H1 (cell line): ENCODE measurements around the gene RPL41. TPM values are rescaled to one million over a fixed set of nuclear protein-coding genes. Genes with fewer than 3 reads are reported as not detected.

Source experiments
- EZH2 ChIP-seq: fragments of 200-600 bp; sonication (generic); IDR thresholded peaks from 2 replicates; pipeline ENCODE4 v1.7.1; 2012; ENCODE audit warnings: low read depth, mild to moderate bottlenecking, moderate library complexity, low read length, inconsistent platforms; ENCODE audit not compliant: severe bottlenecking
- RFX5 ChIP-seq: IDR thresholded peaks from 2 replicates; pipeline ENCODE4 v1.6.1; 2011; ENCODE audit warnings: low read depth, low read length, improper control_type of control experiment, borderline replicate concordance
- SIX5 ChIP-seq: IDR thresholded peaks from 2 replicates; pipeline ENCODE4 v1.6.1; 2011; ENCODE audit warnings: mild to moderate bottlenecking, low read depth, low read length
- SRF ChIP-seq: IDR thresholded peaks from 2 replicates; pipeline ENCODE4 v1.6.1; 2011; ENCODE audit warnings: mild to moderate bottlenecking, low read depth, low read length, moderate library complexity
- polyA plus RNA-seq, 7 experiments: library from polyadenylated mRNA; depleted of rRNA in 3 of 7; stranded (reverse) in 5 of 7; unstranded in 2 of 7; fragments of >200 nt in 5 of 7; fragments of 200-250 nt in 2 of 7; gene quantifications; 1 replicate in 5 of 7; 2 replicates in 1 of 7; 4 replicates in 1 of 7; pipeline versions ENCODE4 v1.2.1 to v1.2.3, GENCODE V29; 2011 to 2013; ENCODE audit warnings: missing spikeins in 2 of 7, mixed read lengths in 2 of 7
- total RNA-seq: library from RNA; stranded (reverse); fragmentation: NEBNext Ultra II Directional; extraction: Animal tissue kit (Norgen Biotek cat#: 25700); gene quantifications from 2 replicates; pipeline ENCODE4 v1.2.1, GENCODE V29; 2021

Gene RPL41
- total and polyA plus RNA-seq, 2 of the 8 experiments (the other 6 are each of a cell fraction or from before 2014, with no cell fraction given): 4,440 to 16,488 TPM

DNA sequence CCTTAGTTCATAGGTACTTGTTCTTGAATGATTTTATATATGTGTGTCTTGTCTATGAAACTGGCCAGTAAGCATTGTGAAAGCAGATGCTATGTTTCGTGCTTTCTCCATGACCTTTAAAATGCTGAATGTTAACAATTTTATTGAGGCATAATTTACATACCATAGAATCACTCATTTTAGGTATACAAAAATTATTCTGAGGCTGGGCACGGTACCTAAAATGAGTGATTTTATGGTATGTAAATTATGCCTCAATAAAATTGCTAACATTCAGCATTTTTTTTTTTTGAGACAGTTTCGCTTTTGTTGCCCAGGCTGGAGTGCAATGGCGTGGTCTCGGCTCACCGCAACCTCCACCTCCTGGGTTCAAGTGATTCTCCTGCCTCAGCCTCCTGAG lies 18.5 kb downstream of the RPL41 start (continued):
- no peak for TF ChIP-seq RFX5
- TF ChIP-seq EZH2: no peak
- no peak for TF ChIP-seq SRF
- TF ChIP-seq SIX5: no peak
